Measurements from ENCODE around the gene CAMK2G. TPM values are rescaled to one million over a fixed set of nuclear protein-coding genes. Genes with fewer than 3 reads are reported as not detected.
A peak's percentile ranks its signal among the peaks of the same experiment; 100 is the strongest.

CAMK2G gene
- total RNA-seq, 1 donor from 2014 or later: 22.1 TPM

DNA sequence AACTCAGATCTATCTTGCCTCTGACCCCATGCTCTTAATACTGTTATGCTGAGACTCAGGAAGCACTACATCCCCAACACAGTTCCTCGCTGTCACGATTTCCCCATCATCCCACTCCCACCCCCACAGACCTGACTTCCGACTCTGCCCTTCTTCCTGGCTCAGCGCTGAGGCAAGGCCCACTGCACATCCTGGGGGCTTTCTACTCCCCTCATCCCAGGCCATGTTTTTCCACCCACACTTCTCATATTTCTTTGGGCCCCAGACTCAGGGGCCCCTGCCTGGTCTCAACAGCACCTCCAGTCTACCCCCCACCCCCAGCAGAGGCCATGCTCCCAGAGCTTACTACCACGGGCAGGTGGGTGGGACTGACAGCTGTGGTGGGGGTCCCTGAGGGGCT is 55.3 kb downstream of the CAMK2G start:
- Mint-ChIP-seq H3K27me3 (no peaks in the 10 kb centered on the region), H3K4me1 (no peaks in the 10 kb centered on the region), H3K4me3 (no peak overlapping the region), H3K36me3 (ENCODE audit: low read depth) (peaks cover 23% of the 10 kb centered on the region), H3K27ac (no peak overlapping the region), H3K9me3 (no peaks in the 10 kb centered on the region)
- no peak for DNase-seq
- intact Hi-C loops (cut with micrococcal nuclease): no loop called here

DNA sequence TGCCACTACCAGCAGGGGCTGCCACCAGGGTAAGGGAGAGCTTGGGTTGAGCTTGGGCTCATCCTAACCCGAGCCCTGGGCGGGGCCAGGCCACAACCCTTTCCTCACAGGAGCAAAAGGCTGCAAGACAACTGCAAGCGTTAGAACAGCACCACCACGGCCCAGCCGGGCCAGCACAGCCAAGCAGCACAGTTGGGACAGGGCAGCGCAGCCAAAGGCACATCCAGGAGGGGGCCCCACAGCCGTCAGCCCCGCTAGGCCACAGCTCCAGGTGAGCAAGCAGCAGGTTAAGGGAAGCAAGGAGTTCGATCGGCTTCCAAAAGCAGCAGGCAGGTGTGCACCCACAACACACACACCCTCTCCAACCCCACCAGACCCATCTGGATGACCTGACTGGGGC is 56.0 kb downstream of the CAMK2G start:
- Mint-ChIP-seq H3K36me3 (ENCODE audit: low read depth) (peaks cover 23% of the 10 kb centered on the region), H3K27ac (no peak overlapping the region), H3K4me1 (no peaks in the 10 kb centered on the region), H3K9me3 (no peaks in the 10 kb centered on the region), H3K27me3 (no peaks in the 10 kb centered on the region), H3K4me3 (no peak overlapping the region)
- DNase-seq: no peak
- intact Hi-C loops (cut with micrococcal nuclease): no loop called here

DNA sequence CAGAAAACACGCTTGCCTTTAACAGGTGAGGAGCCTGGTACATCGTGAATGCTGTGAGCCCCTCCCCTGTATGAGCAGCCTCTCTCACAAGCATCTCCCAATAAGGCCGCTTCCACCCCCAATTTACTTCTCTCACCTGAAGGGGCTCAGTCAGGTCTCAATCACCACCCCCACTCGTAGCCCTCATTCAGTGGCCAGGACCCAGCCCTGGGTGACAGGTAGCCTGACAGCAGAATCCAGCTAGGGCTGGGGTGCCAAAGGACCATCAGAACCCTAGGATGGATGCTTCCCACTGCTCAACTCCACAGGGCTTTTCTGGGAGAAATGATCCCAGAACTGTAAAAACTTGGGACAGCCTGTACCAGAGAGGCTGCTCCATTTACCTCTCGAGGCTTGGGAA is 56.5 kb downstream of the CAMK2G start:
- Mint-ChIP-seq H3K4me3 (no peak overlapping the region), H3K27me3 (no peaks in the 10 kb centered on the region), H3K4me1 (no peaks in the 10 kb centered on the region), H3K9me3 (no peaks in the 10 kb centered on the region), H3K27ac (no peak overlapping the region), H3K36me3 (ENCODE audit: low read depth) (peaks cover 25% of the 10 kb centered on the region)
- intact Hi-C loops (cut with micrococcal nuclease): no loop called here
- DNase-seq: no peak

DNA sequence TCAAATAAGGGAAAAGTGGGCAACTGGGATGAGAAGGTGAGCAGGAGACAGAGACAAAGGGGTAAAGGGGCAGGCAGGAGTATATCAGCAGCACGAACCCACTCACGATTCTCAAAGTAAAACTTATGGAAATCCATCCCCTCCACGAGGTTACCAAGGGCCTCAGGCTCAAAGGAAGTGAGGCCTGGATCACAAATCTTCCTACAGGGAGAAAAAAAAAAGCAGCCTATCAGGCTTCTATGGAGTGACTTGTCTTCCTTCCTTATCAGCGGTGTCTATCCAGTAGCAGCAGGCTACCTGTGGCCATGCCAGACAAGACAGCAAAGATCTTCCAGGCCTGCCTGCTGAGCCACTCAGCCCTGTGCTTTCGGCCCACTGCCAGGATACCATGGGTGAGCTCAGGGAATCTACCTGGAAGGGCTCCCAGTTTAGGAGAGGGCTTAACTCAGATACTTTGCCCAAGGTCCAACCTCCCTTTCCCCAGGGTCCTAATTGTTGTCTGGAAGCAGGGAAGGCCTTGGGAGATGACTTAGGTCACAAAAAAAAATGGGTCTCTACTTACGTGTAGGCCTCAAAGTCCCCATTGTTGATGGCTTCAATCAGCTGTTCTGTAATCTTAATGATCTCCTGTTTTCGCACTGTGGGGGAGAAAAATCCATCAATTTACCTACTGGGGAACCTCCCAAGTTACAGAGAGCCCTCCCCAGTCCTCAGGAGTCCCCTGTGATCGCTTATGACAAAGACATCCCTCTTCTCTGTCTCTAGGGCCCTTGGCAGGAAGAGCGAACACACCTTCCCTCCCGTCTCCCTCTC is 57.2 kb downstream of the CAMK2G start:
- Mint-ChIP-seq H3K9me3 (no peaks in the 10 kb centered on the region), H3K4me1 (no peaks in the 10 kb centered on the region), H3K27ac (peak overlapping the region; percentile 41), H3K4me3 (no peak overlapping the region), H3K27me3 (no peaks in the 10 kb centered on the region), H3K36me3 (ENCODE audit: low read depth) (peaks cover 21% of the 10 kb centered on the region)
- intact Hi-C loops (cut with micrococcal nuclease): no loop called here
- no peak for DNase-seq

DNA sequence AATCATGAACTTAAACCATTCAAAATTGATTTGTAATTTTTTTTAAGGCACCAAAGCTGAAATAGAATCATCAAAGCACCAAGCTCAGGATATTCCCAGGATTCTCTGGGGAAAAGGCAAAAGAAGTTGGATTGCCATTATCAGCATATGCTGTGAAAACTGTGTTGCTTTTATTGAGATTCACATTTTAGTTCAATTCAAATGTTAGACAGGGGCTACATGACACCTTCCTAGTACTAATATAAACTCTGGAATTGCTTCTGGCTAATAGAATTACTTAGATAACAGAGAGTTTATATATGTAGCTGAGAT is 58.7 kb downstream of the CAMK2G start:
- peaks cover 16% of the 10 kb centered on the region for H3K36me3 Mint-ChIP-seq (ENCODE audit: low read depth)
- H3K4me1 Mint-ChIP-seq: no peaks in the 10 kb centered on the region
- H3K27ac Mint-ChIP-seq: no peak overlapping the region
- no peak for DNase-seq
- no peak overlapping the region for H3K4me3 Mint-ChIP-seq
- H3K9me3 Mint-ChIP-seq: no peaks in the 10 kb centered on the region
- H3K27me3 Mint-ChIP-seq: no peaks in the 10 kb centered on the region
- intact Hi-C loops (cut with micrococcal nuclease): no loop called here

DNA sequence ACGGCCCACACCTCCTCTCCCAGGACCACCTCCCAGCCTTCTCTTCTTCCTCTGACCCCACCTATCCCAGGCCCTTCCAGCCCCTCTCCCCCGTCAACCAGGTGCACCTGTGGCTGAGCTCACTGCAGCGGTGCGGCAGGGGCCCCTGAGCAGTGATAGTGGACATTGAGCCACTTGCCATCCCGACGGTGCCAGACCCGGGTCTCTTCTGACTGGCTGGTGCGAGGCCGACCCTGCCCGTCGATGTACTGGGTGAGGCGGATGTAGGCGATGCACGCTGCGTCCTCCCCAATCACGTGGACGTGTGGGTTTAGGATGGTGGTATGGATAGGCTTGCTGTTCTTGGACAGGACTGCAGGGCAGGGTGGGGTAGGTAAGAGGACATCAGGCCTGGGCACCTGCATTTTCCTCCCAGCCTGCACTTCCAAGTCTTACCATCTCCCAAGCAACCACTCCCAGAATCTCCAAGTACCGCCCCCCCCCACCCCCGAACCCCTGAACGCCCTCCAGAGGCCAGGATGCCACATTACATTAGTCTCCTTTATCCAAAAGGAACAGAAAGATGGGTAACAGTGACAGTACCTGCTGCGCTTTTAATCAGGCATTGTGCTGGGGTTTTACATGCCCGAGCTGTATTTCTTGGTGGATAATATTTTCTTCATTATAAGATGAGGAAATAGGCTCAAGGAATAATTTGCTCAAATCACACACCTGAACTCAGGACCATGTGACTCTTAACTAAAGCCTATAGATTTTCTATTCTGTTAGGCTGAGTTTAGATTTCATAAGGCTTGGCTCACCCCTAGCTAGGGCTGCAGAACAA is 59.2 kb downstream of the CAMK2G start:
- DNase-seq: no peak
- Mint-ChIP-seq H3K36me3 (ENCODE audit: low read depth) (peaks cover 20% of the 10 kb centered on the region), H3K27ac (no peak overlapping the region), H3K4me1 (peaks cover 4% of the 10 kb centered on the region), H3K4me3 (no peak overlapping the region), H3K27me3 (no peaks in the 10 kb centered on the region), H3K9me3 (no peaks in the 10 kb centered on the region)
- intact Hi-C loops (cut with micrococcal nuclease): loop anchor here (5.0 kb wide), 1 partner anchor 43 kb away; a partner anchor contains a TSS

DNA sequence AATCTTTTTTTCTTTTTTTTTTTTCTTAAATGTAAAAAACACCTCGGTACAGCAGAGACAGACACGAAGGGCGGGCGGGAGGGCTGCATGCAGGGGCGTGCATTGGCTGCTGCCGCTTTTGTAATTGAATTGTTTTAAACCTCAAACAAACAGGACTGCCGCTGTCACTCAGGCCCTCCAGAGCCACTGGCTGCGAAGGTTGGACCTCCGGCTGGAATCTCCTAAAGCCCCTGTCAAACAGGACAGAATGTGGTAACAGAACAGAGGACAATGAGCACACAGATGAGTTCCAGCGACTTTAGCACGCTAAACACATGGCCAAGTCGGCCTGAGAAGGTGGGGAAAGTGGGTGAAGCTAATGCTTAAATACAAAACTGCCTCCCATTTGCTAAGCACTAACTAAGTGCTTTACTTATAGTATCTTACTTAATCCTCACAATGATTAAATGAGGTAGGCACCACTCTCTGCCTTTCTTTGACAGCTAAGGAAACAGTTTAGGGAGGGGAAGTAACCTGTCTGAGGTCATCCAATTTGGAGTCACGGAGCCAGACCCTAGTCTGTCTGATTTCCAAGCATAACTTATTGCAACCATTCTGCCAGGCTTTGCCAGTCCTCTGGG is 60.0 kb downstream of the CAMK2G start:
- H3K9me3 Mint-ChIP-seq: no peaks in the 10 kb centered on the region
- H3K36me3 Mint-ChIP-seq (ENCODE audit: low read depth): peaks cover 25% of the 10 kb centered on the region
- DNase-seq: no peak
- no peak overlapping the region for H3K4me3 Mint-ChIP-seq
- peaks cover 11% of the 10 kb centered on the region for H3K4me1 Mint-ChIP-seq
- H3K27ac Mint-ChIP-seq: no peak overlapping the region
- intact Hi-C loops (cut with micrococcal nuclease): loop anchor here (5.0 kb wide), 1 partner anchor 42 kb away; a partner anchor contains a TSS
- H3K27me3 Mint-ChIP-seq: no peaks in the 10 kb centered on the region

DNA sequence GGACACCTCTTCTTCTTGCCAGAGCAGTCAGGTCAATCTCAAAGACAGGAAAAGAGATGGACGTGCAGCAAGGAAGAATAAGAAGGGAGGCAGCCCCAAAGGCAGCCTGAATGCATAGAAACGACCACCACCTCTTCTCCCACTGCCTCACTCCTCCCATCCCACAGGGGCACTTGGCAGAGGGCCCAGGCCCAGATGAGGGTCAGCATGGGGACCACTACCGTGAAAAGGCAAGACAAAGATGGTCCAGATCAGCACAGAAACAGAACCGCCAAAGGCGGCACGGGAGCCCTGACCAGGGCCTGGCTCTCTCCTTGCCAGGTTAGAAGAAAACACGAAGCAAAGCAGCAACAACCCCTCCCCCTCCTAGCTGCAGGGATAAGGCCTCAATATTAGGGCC is 61.0 kb downstream of the CAMK2G start:
- intact Hi-C loops (cut with micrococcal nuclease): loop anchor here (5.0 kb wide), 1 partner anchor 41 kb away; a partner anchor contains a TSS
- H3K27me3 Mint-ChIP-seq: no peaks in the 10 kb centered on the region

DNA sequence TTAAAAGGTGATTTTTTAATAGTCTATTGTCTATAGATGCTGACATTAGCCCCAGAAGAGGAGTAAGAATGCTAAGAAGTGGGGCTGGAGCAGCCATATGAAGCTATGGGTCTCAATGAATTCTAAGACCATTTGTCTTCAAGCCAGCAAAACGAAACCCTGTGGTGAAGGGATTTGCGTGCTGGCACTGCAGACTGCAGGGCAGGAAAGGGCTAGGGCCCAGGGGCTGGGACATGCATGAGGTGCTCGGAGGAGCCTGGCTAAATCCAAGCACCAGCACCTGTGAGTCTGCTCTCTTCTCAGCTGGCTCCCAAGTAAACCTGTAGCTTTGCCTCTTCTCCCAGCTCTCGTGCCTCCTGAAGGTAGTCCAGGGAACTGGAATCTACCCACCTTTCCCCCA is 61.7 kb downstream of the CAMK2G start:
- Mint-ChIP-seq H3K27me3 (no peaks in the 10 kb centered on the region), H3K4me3 (peak overlapping the region; percentile 58), H3K9me3 (no peaks in the 10 kb centered on the region), H3K4me1 (peaks cover 25% of the 10 kb centered on the region), H3K27ac (peak overlapping the region; percentile 66), H3K36me3 (ENCODE audit: low read depth) (peaks cover 39% of the 10 kb centered on the region)
- DNase-seq: no peak
- intact Hi-C loops (cut with micrococcal nuclease): loop anchor here (5.0 kb wide), 1 partner anchor 40 kb away; a partner anchor contains a TSS

More for the DNA sequence above, 61.0 kb downstream of the CAMK2G start:
- no peak overlapping the region for H3K4me3 Mint-ChIP-seq
- no peaks in the 10 kb centered on the region for H3K9me3 Mint-ChIP-seq
- no peak for DNase-seq
- H3K36me3 Mint-ChIP-seq (ENCODE audit: low read depth): peaks cover 32% of the 10 kb centered on the region
- peaks cover 22% of the 10 kb centered on the region for H3K4me1 Mint-ChIP-seq
- H3K27ac Mint-ChIP-seq: no peak overlapping the region

DNA sequence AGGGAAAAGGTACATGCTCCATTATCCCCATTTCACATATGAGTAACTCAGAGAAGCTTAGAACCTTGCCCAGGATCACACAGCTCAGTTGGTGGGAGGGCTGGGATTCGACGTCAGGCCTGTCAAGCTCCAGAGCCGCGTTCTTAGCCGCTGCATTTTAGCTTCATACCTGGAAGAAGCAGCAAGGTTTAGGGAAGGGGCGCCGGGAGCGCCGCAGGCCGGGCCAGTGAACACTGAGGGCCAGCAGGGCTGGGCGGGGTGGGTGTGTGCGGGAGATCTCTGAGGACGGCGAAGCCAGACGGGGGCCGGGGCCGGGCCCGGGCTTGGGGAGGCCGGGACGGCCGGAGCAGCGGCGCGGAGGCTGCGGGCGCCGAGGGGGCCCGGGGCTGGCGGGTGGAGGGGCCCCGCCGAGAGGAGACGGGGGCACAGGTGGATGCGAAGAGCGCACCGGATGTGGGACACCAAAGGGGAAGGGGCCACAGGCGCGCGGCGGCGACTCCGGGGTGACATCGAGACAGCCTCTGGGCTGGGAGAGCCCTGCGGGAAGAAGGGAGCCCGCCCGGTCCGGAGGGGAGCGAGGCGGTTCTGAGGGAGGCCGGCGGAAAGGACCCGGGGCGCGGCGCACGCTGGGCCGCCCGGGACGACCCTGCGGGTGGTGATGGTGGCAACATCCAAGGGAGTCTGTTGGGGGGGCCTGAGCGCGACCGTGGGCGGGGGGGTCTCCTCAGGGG is 63.5 kb downstream of the CAMK2G start:
- peaks cover 51% of the 10 kb centered on the region for H3K36me3 Mint-ChIP-seq (ENCODE audit: low read depth)

DNA sequence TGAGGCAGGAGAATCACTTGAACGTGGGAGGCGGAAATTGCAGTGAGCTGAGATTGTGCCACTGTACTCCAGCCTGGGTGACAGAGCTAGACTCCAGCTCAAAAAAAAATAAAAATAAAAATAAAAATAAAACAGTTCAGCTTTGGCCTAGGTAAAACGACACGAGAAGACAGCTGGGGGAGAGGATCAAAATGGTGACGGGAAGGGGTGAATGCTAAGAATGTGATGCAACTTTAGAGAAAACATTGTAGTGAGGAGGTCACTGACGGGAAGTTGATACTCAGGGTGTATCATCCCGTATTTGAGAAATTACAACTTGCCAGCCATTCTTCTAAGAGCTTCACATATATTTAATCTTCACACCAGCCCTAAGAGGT is 64.0 kb downstream of the CAMK2G start:
- intact Hi-C loops (cut with micrococcal nuclease): loop anchor here (5.0 kb wide), 1 partner anchor 38 kb away; a partner anchor contains a TSS
- no peak for DNase-seq
- Mint-ChIP-seq H3K4me1 (peaks cover 48% of the 10 kb centered on the region), H3K9me3 (no peaks in the 10 kb centered on the region), H3K27ac (peak overlapping the region; percentile 94), H3K4me3 (peak overlapping the region; percentile 87), H3K27me3 (no peaks in the 10 kb centered on the region), H3K36me3 (ENCODE audit: low read depth) (peaks cover 55% of the 10 kb centered on the region)

More for the DNA sequence above, 63.5 kb downstream of the CAMK2G start:
- Mint-ChIP-seq H3K27me3 (no peaks in the 10 kb centered on the region), H3K4me1 (peaks cover 43% of the 10 kb centered on the region), H3K9me3 (no peaks in the 10 kb centered on the region), H3K27ac (peak overlapping the region; percentile 94), H3K4me3 (peak overlapping the region; percentile 87)
- intact Hi-C loops (cut with micrococcal nuclease): loop anchor here (1.0 to 5.0 kb wide), 4 partner anchors 26 to 81 kb away; partner anchors contain the start of gene ZSWIM8
- peak; percentile 89 for DNase-seq

DNA sequence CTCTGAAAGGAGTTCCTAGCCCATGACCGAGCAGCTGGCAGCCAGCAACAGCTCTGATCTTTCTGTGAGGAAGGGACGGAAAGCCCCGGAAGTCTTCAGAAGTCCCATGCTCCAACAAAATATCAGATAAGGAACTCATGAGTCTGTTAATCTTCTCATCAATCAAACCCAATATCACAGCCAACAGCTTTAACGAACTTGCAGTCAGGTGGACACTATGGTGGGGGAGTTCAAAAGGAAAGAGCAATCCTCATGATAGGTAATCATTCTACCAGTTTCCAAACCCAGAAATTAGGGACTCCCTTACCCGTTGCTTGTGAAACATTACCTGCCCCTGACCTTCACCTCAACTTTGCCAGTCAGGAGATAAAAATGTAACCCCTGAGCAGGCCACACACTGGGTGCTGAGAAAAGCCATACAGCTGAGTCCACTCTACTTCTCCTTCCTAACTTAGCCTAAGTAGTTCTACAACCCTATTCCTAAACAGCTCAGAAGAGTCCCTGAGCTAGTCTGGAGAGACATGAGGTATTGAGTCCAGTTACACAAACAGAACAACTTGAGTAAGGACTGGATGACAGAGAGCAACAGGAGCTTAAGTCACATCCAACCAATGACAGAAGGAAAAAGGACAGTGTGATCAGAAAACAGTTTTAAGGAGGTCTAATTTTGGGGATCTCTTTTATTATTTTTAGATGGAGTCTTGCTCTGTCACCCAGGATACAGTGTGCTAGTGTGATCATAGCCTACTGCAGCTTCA is 65.1 kb downstream of the CAMK2G start:
- H3K36me3 Mint-ChIP-seq (ENCODE audit: low read depth): peaks cover 58% of the 10 kb centered on the region
- no peaks in the 10 kb centered on the region for H3K9me3 Mint-ChIP-seq
- intact Hi-C loops (cut with micrococcal nuclease): no loop called here
- DNase-seq: no peak
- no peaks in the 10 kb centered on the region for H3K27me3 Mint-ChIP-seq
- peak overlapping the region; percentile 83 for H3K27ac Mint-ChIP-seq
- peaks cover 51% of the 10 kb centered on the region for H3K4me1 Mint-ChIP-seq
- H3K4me3 Mint-ChIP-seq: peak overlapping the region; percentile 87
